ENCODE results near the gene THEMIS2.

The THEMIS2 gene

DNA sequence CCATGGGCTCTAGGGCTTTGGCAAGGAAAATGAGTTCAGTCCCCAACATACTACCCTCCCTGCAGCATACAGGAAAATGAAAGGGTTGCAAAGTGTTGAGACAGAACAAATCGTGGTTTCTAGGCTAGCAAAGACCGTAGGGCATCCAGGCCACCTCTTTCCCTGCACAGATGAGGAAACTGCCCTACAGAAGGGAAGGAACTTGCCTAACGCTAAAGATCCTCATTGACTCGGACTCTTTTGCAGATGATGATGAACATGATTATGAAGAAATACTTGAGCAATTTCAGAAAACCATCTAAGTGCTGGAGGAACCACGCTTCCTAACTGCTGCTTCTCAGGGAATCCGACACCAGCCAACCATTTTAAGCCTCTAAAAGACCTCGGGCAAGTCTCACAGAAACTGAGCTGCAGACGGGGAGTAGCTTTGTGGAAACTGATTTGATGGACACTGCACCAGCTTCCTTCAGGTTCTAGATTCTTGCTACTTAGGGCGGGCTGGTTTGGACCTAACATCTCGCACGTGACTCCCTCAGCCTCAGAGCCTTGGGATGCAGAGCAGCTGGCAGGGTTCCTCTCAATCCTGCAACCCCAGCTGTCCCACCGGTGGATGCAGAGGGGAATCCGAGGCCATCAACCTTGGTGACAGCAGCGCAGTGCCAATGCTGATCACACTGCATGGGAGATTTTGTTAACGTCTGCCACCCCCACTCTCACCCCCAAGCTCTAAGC, 13.4 kb downstream of the THEMIS2 start:
- DNase-seq (ENCODE audit: low read depth, low spot score): no peak

- no peak for DNase-seq (ENCODE audit: low read depth, low spot score)
Measured at GRCh38 chr1:27886353-27886679, 14.0 kb downstream of the THEMIS2 start.

DNA sequence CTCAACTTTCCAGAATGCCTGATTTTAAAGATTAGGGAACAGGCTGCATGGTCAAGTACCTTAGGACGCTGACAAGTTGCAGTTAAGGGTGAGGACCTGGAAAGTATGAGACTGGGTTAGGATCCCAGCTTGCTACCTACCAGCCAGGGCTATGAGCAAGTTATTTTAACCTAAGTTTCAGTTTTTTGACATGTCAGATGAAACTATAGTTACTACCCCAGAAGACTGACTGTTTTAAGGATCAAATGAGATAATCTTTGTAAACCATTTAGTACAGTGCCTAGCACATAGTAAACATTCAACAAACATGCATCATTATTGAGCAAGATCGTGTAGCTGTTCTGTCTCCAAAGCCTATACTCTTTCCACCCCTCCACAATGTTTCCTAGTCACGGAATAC, 14.4 kb downstream of the THEMIS2 start:
- no peak for DNase-seq (ENCODE audit: low read depth, low spot score)

GRCh38 chr1:27887215-27888021, 15.1 kb downstream of the THEMIS2 start:
- DNase-seq (ENCODE audit: low read depth, low spot score): no peak

DNA sequence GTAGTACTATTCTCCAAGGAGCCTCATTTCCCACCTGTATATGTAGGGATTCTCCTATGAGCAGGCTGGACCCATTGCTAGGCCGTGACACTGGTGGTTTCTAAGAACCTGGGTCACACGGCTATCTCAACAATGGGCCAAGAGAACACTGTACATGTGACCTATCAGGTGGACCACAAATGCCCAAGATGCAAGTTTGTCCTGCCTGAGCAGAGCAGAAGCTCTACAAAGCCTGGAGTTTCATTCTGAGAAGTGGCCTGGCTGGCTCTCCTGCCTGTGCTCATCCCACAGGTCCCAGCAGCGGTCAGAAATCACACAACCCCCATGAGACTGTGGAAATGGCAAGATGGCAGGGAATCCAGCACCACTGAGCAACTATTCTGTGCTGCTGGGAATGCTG, 17.2 kb downstream of the THEMIS2 start:
- DNase-seq (ENCODE audit: low read depth, low spot score): no peak

DNA sequence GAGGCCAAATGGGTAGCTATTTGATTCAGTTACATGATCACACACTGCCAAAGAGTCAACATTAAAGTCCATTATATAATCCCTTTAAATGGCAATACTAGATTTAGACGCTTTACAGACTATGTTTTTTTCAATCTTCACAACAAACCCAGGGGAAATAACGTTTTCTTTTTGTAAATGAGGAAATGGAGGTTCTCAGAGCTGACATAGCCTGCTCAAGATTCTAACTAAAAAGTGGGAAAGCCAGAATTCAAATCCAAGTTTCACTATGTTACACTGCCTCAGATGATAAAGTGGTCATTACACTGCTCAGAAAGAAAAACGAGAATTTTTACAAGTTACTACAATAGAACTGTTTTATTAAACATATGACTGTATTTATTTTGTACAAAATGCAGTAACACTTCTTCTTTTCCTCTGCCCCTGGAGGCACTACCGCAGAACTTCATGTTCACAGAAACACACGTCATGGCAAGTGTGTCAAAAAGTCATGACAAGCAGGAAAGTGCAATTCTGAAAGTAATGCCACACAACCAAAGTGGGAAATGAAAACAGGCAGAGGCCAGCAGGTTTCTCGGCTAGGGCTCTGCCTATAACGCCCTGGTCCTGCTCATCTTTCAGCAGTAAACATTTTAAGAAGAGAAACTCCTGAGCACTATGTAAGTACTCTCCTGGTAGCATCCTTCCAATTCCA, 19.0 kb downstream of the THEMIS2 start:
- no peak for DNase-seq (ENCODE audit: low read depth, low spot score)

DNA sequence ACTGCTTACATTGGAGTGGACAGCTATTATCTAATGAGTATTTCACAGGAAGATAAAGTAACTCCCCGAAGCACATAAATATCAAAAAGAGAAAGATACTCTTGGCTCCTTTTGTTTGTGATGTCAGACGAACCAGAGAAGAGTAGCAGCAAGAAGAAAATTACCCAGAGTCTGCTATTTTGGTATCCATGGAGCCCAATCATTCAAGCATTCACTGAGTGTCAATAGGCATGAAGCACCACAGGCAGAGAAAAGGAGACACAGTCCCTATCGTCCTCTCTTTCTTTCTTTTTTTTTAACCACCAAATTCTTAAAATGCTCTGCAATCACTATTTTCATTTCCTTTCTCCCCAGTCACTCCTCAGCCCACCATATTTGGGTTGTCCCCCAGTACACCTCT, 22.2 kb downstream of the THEMIS2 start:
- DNase-seq (ENCODE audit: low read depth, low spot score): no peak

GRCh38 chr1:27906759-27907158, 34.4 kb downstream of the THEMIS2 start:
- no peak for DNase-seq (ENCODE audit: low read depth, low spot score)

DNA sequence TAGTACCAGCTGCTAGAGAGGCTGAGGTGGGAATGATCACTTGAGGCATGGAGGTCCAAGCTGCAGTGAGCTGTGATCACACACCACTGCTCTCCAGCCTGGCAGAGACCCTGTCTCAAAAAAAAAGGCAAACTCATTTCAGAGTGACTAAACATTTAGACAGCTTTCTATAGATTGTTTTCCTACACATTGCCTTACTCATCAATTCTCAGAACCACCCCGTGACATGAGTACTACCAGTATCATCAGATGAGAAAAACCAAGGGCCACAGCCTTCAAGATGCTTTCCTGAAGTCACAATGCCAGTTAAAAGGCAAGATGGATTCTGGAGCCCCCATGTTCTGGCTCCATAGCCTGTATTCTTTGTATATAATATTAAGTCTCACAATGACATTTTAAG, 40.1 kb downstream of the THEMIS2 start:
- DNase-seq (ENCODE audit: low read depth, low spot score): no peak

GRCh38 chr1:27915082-27915575, 42.8 kb downstream of the THEMIS2 start:
- no peak for DNase-seq (ENCODE audit: low read depth, low spot score)

GRCh38 chr1:27922272-27922671, 49.9 kb downstream of the THEMIS2 start:
- no peak for DNase-seq (ENCODE audit: low read depth, low spot score)

- no peak for DNase-seq (ENCODE audit: low read depth, low spot score)
Measured at GRCh38 chr1:27928216-27928954, 56.0 kb downstream of the THEMIS2 start.

DNA sequence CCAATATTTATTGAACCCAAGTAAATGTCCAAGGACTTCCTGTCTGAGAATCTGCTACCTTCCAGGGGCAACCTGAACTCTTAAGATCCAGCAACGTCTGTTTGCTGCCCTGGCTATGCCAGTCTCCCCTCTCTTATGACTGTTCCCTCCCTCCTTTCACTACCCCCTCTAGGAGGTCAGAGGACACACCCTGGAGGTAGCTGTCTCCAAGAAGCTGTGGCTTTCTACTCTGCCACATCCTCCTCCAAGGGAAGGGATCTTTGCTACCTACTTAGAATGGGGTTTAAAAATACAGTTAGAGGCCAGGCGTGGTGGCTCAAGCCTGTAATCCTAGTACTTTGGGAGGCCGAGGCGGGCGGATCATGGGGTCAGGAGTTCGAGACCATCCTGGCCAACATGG, 58.8 kb downstream of the THEMIS2 start:
- DNase-seq (ENCODE audit: low read depth, low spot score): no peak

DNA sequence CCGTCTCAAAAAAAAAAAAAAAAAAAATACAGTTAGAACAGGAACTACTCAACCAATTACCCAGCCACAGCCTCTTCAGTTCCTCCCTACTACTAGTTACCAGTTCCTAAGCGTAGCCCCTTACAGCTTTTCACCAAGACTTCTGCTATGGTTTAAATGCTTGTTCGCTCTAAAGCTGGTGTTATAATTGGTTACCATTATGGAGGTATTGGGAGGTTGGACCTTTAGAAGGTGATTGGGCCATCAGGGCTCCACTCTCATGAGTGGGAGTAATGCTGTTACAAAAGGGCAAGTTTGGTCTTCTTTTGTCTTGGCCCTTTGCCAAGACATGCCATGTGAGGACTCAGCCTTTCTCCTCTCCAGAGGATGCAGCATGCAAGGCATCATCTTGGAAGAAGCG, 59.4 kb downstream of the THEMIS2 start:
- DNase-seq (ENCODE audit: low read depth, low spot score): no peak

- no peak for DNase-seq (ENCODE audit: low read depth, low spot score)
Measured at GRCh38 chr1:27934818-27935549, 62.6 kb downstream of the THEMIS2 start, which contains the start of gene SMPDL3B. SMPDL3B (plus strand) TSS chr1:27935000; CDS start chr1:27935184, 184 bp downstream.

DNA sequence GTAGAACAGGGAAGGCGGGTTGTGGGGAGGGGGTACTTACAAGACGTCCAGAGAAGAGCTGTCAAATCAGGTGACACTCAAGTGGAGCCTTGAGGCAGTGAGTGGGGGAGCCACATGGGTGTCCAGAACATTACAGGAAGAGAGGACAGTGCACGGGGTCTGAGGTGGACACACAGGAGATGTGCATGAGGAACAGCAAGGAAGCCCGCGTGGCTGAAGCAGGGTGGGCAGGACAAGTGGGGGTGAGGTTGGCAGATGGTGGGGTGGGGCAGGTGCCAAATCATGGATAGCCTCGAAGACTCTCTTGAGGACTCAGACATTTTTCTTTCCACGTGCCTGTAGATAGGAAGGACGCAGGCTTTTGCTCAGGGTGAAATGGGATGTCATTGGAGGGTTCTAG, 63.4 kb downstream of the THEMIS2 start:
- DNase-seq (ENCODE audit: low read depth, low spot score): no peak
